GM18498 (cell line): ENCODE results near the gene ZNF710.
A peak's percentile ranks its signal among the peaks of the same experiment; 100 is the strongest.

Experiments
- ATAC-seq: cut with Tn5 transposase; IDR thresholded peaks from one replicate; pipeline ENCODE4 v1.9.1; 2021; ENCODE audit warnings: mild to moderate bottlenecking, moderate library complexity; ENCODE audit not compliant: unreplicated experiment

The ZNF710 gene

GRCh38 chr15:90078965-90079364 is 77.8 kb downstream of the ZNF710 start:
- ATAC-seq: no peak

- no peak for ATAC-seq
These were observed 78.7 kb downstream of the ZNF710 start for GRCh38 chr15:90079619-90080457.

- no peak for ATAC-seq
These were observed 79.3 kb downstream of the ZNF710 start for GRCh38 chr15:90080458-90080755.

GRCh38 chr15:90080818-90081393 is 79.8 kb downstream of the ZNF710 start:
- no peak for ATAC-seq

GRCh38 chr15:90082140-90082715 is 81.1 kb downstream of the ZNF710 start:
- ATAC-seq: no peak

GRCh38 chr15:90083419-90083818 is 82.3 kb downstream of the ZNF710 start:
- no peak for ATAC-seq

- no peak for ATAC-seq
These were observed 83.0 kb downstream of the ZNF710 start for GRCh38 chr15:90083954-90084607.

GRCh38 chr15:90084876-90085423 is 83.8 kb downstream of the ZNF710 start:
- ATAC-seq: no peak

- no peak for ATAC-seq
These were observed 84.4 kb downstream of the ZNF710 start for GRCh38 chr15:90085565-90085964.

GRCh38 chr15:90086868-90087268 is 85.7 kb downstream of the ZNF710 start:
- ATAC-seq: no peak

GRCh38 chr15:90087454-90088154 is 86.5 kb downstream of the ZNF710 start:
- no peak for ATAC-seq

- no peak for ATAC-seq
These were observed 89.2 kb downstream of the ZNF710 start for GRCh38 chr15:90090226-90090848.

GRCh38 chr15:90091156-90091931 is 90.2 kb downstream of the ZNF710 start:
- no peak for ATAC-seq

GRCh38 chr15:90095521-90095959 is 94.4 kb downstream of the ZNF710 start:
- ATAC-seq: no peak

- ATAC-seq: peak; percentile 56
These were observed 96.4 kb downstream of the ZNF710 start for GRCh38 chr15:90097475-90097874.

- ATAC-seq: no peak
These were observed 98.1 kb downstream of the ZNF710 start for GRCh38 chr15:90099072-90099867.

GRCh38 chr15:90099868-90100831 is 99.0 kb downstream of the ZNF710 start:
- ATAC-seq: no peak
